ENCODE measurements around the gene VLDLR.

The VLDLR gene

DNA sequence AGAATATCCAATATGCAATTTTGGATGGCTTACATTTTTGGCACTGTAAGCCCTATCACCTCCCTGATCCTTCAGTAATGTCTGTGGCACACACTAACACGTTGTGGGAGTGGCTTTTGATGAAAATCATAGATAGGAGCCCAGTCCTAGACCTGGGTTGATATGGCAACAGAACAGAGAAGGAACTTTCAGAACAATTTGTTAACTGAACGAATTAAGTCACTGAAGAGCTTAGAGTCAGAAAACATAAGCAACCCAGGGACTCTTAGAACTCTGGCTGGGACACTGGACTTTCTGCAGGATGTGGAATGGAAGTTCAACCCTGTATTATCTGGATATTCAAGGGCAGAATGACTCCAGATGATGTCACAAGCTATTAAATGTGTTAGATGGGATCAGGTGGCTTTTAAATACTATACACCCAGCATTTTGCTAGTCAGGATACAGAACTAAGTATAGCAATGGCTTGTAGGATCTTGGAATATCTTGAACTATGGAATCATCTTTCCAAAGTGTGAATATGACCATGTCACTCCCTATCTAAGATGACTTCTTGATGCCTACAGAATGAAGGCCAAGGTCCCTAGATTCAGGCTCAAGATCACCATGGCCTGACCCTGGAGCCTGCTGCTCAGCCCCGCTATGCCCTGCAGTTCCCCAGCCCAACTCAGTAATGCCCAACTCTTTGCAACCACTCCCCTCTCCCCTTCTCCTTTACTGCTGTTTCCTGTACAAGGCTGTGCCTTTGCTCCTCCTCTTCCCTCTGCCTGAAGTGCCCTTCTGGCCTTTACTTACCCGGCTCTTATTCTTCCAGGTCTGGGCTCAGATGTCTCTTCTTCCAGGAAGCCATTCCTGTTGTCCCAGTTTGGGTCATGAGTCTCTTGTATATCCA lies 42.8 kb downstream of the VLDLR start:
- no peak overlapping the region for H3K4me3 Mint-ChIP-seq
- DNase-seq (no peak), ATAC-seq (no peak)
- peaks cover 4% of the 10 kb centered on the region for H3K4me1 Mint-ChIP-seq
- H3K27me3 Mint-ChIP-seq: no peaks in the 10 kb centered on the region
- peaks cover 11% of the 10 kb centered on the region for H3K36me3 Mint-ChIP-seq (ENCODE audit: low read depth)
- H3K27ac Mint-ChIP-seq: no peak overlapping the region
- H3K9me3 Mint-ChIP-seq: peaks cover 8% of the 10 kb centered on the region

DNA sequence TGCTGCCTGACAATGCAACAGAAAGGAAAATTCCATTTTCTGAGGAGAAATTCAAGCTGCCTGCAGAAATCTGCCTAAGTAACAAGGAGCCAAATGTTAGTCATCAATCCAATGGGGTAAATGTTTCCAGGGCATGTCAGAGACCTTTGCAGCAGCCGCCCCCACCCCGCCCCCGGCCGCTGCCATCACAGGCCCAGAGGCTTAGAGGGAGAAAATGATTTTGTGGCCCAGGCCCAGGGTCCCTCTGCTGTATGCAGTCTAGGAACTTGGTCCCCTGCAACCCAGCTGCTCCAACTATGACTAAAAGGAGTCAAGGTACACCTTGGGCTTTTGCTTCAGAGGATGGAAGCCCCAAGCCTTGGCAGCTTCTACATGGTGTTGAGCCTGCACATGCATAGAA lies 45.0 kb downstream of the VLDLR start:
- DNase-seq (no peak), ATAC-seq (no peak)
- no peak overlapping the region for H3K27ac Mint-ChIP-seq
- H3K4me3 Mint-ChIP-seq: no peak overlapping the region
- H3K27me3 Mint-ChIP-seq: no peaks in the 10 kb centered on the region
- no peaks in the 10 kb centered on the region for H3K4me1 Mint-ChIP-seq
- peaks cover 11% of the 10 kb centered on the region for H3K36me3 Mint-ChIP-seq (ENCODE audit: low read depth)
- peaks cover 8% of the 10 kb centered on the region for H3K9me3 Mint-ChIP-seq

DNA sequence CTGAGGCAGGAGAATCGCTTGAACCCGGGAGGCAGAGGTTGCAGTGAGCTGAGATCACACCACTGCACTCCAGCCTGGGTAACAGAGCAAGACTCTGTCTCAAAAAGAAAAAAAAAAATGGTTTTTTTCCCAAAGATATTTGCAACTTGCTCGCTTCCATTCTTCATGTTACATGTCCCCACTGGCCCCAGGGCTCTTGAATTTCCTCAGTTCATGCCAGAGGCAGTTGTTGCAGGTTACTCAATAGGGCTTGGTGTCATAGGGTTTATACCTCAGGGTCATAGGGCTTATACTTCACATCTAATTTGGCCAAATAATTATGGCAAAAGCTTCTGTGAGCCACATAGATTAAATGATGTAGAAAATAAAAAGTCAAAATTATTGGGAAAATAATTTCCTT lies 51.6 kb downstream of the VLDLR start:
- Mint-ChIP-seq H3K4me1 (peaks cover 5% of the 10 kb centered on the region), H3K9me3 (no peaks in the 10 kb centered on the region), H3K36me3 (ENCODE audit: low read depth) (no peaks in the 10 kb centered on the region), H3K27me3 (no peaks in the 10 kb centered on the region), H3K27ac (no peak overlapping the region), H3K4me3 (no peak overlapping the region)
- DNase-seq (no peak), ATAC-seq (no peak)

- H3K36me3 Mint-ChIP-seq (ENCODE audit: low read depth): no peaks in the 10 kb centered on the region
- ATAC-seq: no peak
- H3K9me3 Mint-ChIP-seq: no peaks in the 10 kb centered on the region
- H3K27me3 Mint-ChIP-seq: no peaks in the 10 kb centered on the region
- DNase-seq: no peak
- H3K27ac Mint-ChIP-seq: no peak overlapping the region
- peaks cover 5% of the 10 kb centered on the region for H3K4me1 Mint-ChIP-seq
- H3K4me3 Mint-ChIP-seq: no peak overlapping the region
Observed at GRCh38 chr9:2674141-2674824, 52.7 kb downstream of the VLDLR start.

DNA sequence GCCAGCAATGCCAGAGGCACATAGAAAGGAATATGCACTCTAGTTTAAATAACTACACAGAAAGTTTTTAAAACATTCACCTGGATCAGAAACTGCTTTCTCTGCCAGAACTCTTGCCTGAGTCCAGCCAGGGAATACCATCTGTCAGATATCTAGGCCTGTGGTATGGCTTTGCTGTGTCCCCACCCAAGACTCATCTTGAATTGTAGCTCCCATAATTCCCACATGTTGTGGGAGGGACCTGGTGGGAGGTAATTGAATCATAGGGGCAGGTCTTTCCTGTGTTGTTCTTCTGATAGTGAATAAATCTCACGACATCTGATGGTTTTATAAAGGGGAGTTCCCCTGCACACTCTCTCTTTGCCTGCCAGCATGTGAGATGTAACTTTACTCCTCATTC lies 54.2 kb downstream of the VLDLR start:
- Mint-ChIP-seq H3K36me3 (ENCODE audit: low read depth) (no peaks in the 10 kb centered on the region), H3K4me3 (no peak overlapping the region), H3K9me3 (peaks cover 4% of the 10 kb centered on the region), H3K27me3 (no peaks in the 10 kb centered on the region), H3K4me1 (peaks cover 5% of the 10 kb centered on the region), H3K27ac (no peak overlapping the region)
- ATAC-seq (no peak), DNase-seq (no peak)

DNA sequence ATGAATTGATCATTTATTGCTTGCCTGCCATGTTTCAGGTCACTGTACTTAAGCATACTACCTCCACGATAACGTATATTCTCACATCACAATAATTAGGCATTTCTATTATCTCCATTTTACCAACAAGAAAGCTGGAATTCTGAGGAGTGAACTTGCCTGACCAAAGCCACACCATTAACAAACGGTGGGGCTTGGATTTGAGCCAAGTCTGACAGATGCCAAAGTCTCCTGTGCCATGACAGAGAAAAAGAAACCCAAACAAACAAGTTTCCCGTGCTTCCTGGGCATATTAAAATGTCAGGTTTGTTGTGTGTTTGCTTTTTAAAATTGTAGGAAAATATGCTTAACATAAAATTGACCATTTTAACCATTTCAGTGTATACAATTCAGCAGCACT lies 54.9 kb downstream of the VLDLR start:
- no peak overlapping the region for H3K4me3 Mint-ChIP-seq
- no peak overlapping the region for H3K27ac Mint-ChIP-seq

GRCh38 chr9:2677915-2678889 lies 56.6 kb downstream of the VLDLR start:
- peaks cover 5% of the 10 kb centered on the region for H3K4me1 Mint-ChIP-seq
- peaks cover 4% of the 10 kb centered on the region for H3K9me3 Mint-ChIP-seq
- no peaks in the 10 kb centered on the region for H3K27me3 Mint-ChIP-seq
- DNase-seq: no peak
- ATAC-seq: no peak
- no peaks in the 10 kb centered on the region for H3K36me3 Mint-ChIP-seq (ENCODE audit: low read depth)
- no peak overlapping the region for H3K27ac Mint-ChIP-seq
- H3K4me3 Mint-ChIP-seq: no peak overlapping the region

More for the DNA sequence above, 54.9 kb downstream of the VLDLR start:
- no peak for ATAC-seq
- Mint-ChIP-seq H3K4me1 (peaks cover 5% of the 10 kb centered on the region), H3K27me3 (no peaks in the 10 kb centered on the region), H3K9me3 (peaks cover 4% of the 10 kb centered on the region), H3K36me3 (ENCODE audit: low read depth) (no peaks in the 10 kb centered on the region)
- no peak for DNase-seq

- DNase-seq (no peak), ATAC-seq (no peak)
- Mint-ChIP-seq H3K4me1 (peaks cover 5% of the 10 kb centered on the region), H3K4me3 (no peak overlapping the region), H3K36me3 (ENCODE audit: low read depth) (no peaks in the 10 kb centered on the region), H3K27ac (no peak overlapping the region), H3K27me3 (no peaks in the 10 kb centered on the region), H3K9me3 (peaks cover 4% of the 10 kb centered on the region)
Observed at GRCh38 chr9:2679011-2679410, 57.4 kb downstream of the VLDLR start.

DNA sequence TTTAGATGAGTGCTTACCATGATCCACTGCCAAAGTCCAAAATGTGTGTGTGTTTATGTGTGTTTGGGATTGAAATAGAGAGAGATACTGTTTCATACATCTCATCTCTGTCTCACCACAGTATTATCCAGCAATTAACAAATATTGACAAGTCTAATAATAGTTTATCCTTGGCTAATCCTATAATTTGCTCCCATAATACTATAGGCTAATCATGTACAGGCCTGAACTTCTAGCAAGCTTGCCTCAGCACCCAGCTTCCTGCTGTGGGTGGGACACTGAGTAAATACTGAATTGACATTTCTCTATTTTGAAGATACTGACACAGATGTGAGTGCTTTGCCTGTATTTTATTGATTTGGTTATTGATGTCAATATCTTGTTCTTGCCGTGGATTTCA lies 60.4 kb downstream of the VLDLR start:
- no peaks in the 10 kb centered on the region for H3K4me1 Mint-ChIP-seq
- H3K9me3 Mint-ChIP-seq: peaks cover 4% of the 10 kb centered on the region
- ATAC-seq: no peak
- no peak overlapping the region for H3K27ac Mint-ChIP-seq
- no peak for DNase-seq
- H3K4me3 Mint-ChIP-seq: no peak overlapping the region
- no peaks in the 10 kb centered on the region for H3K36me3 Mint-ChIP-seq (ENCODE audit: low read depth)
- H3K27me3 Mint-ChIP-seq: no peaks in the 10 kb centered on the region

DNA sequence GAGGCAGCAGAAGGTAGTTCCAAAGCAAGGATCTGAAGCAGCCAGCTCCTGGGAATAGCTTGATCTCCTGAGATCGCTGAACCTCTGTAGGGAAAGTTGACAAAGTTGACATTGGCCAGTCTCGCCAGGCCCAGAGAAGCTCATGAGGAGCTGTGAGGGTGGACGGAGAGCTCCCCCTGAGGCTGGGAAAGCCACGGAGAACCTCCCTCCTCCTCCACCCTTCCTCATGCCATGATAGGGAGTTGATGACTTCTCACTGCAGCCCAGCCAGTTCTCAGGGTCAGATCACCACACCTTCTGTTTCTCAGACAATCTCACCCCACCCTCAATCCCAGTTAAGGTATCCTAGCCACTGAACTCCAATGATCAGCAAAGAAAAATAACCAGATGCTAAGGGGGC lies 65.3 kb downstream of the VLDLR start:
- H3K27me3 Mint-ChIP-seq: no peaks in the 10 kb centered on the region
- H3K36me3 Mint-ChIP-seq (ENCODE audit: low read depth): peaks cover 4% of the 10 kb centered on the region
- no peaks in the 10 kb centered on the region for H3K9me3 Mint-ChIP-seq
- H3K4me1 Mint-ChIP-seq: no peaks in the 10 kb centered on the region
- no peak overlapping the region for H3K27ac Mint-ChIP-seq
- no peak for ATAC-seq
- no peak for DNase-seq
- no peak overlapping the region for H3K4me3 Mint-ChIP-seq

GRCh38 chr9:2688636-2689035 lies 67.0 kb downstream of the VLDLR start:
- no peaks in the 10 kb centered on the region for H3K27me3 Mint-ChIP-seq
- no peak overlapping the region for H3K4me3 Mint-ChIP-seq
- no peaks in the 10 kb centered on the region for H3K9me3 Mint-ChIP-seq
- peaks cover 4% of the 10 kb centered on the region for H3K36me3 Mint-ChIP-seq (ENCODE audit: low read depth)
- ATAC-seq (no peak), DNase-seq (no peak)
- no peak overlapping the region for H3K27ac Mint-ChIP-seq
- no peaks in the 10 kb centered on the region for H3K4me1 Mint-ChIP-seq

DNA sequence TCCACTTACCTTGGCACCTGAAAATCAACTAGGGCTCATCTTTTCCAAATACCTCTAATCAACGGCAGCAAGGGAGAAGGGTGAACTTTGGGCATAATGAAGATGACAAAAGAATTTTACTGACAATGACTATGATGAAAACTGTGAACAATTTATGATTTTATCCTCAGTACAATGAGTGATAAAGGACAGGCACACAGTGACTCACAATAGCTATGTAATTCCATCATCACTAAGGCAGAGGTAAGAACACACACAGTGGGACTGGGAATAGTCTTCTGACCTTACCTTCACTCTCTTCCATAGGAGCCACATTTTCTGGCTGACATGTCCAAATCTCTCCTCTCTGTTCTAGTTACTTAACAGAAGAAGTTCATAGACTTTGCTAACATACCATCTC lies 69.6 kb downstream of the VLDLR start:
- Mint-ChIP-seq H3K9me3 (no peaks in the 10 kb centered on the region), H3K36me3 (ENCODE audit: low read depth) (peaks cover 4% of the 10 kb centered on the region), H3K27ac (no peak overlapping the region), H3K27me3 (no peaks in the 10 kb centered on the region), H3K4me1 (no peaks in the 10 kb centered on the region), H3K4me3 (no peak overlapping the region)
- ATAC-seq (no peak), DNase-seq (no peak)

GRCh38 chr9:2691626-2692025 lies 70.0 kb downstream of the VLDLR start:
- ATAC-seq (no peak), DNase-seq (no peak)
- Mint-ChIP-seq H3K27me3 (no peaks in the 10 kb centered on the region), H3K4me1 (no peaks in the 10 kb centered on the region), H3K36me3 (ENCODE audit: low read depth) (peaks cover 4% of the 10 kb centered on the region), H3K27ac (no peak overlapping the region), H3K4me3 (no peak overlapping the region), H3K9me3 (no peaks in the 10 kb centered on the region)

- ATAC-seq (no peak), DNase-seq (no peak)
- no peaks in the 10 kb centered on the region for H3K27me3 Mint-ChIP-seq
- no peak overlapping the region for H3K4me3 Mint-ChIP-seq
- no peaks in the 10 kb centered on the region for H3K4me1 Mint-ChIP-seq
- H3K27ac Mint-ChIP-seq: no peak overlapping the region
- H3K36me3 Mint-ChIP-seq (ENCODE audit: low read depth): peaks cover 4% of the 10 kb centered on the region
- no peaks in the 10 kb centered on the region for H3K9me3 Mint-ChIP-seq
Observed at GRCh38 chr9:2693056-2693455, 71.5 kb downstream of the VLDLR start.

All from activated naive CD8-positive, alpha-beta T cell treated with anti-CD3 and anti-CD28 coated beads, Interleukin-2, amount 50 U/mL, for 24 hours (primary cell).